ENCODE results near the gene TWSG1. TPM values are rescaled to one million over a fixed set of nuclear protein-coding genes. Genes with fewer than 3 reads are reported as not detected.

The TWSG1 gene
- total RNA-seq, 5 donors from 2014 or later (not counting 1 experiment from before 2014, with no cell fraction given), result 1.8 to 6.2 (median 4.4) TPM

DNA sequence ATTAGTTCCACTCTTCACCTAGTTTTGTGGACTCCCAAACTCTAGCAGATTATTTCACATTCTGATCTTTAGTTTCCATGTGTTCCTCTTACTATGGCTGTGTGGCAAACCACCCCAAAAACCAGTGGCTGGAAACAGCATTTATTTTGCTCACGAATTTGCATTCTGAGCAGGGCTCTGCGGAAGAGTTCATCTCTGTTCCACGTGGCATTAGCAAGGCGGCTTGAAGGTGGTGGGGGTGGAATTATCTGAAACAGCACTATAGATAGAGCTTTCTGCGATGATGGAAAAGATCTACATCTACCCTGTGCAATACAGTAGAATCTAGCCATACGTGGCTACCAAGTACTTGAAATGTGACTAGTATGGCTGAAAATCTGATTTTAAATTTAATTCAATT lies 5.9 kb downstream of the TWSG1 start:
- Mint-ChIP-seq H3K4me3 (no peak overlapping the region), H3K9me3 (peaks cover 0 to 4% (median 0%) of the 10 kb centered on the region in 3 donors), H3K27me3 (no peaks in the 10 kb centered on the region), H3K27ac (no peak overlapping the region), H3K4me1 (peaks cover 5 to 21% (median 16%) of the 10 kb centered on the region in 3 donors), H3K36me3 (peaks cover 27% of the 10 kb centered on the region)
- Histone ChIP-seq H3K4me3 (ENCODE audit: control insufficient read depth in 1 of 2, extremely low read depth in 1 of 2, low read length in 1 of 2) (no peak overlapping the region), H3K36me3 (ENCODE audit: control insufficient read depth in 2 of 2, extremely low read depth in 1 of 2, insufficient read depth in 1 of 2, low read length in 1 of 2) (no peaks in the 10 kb centered on the region), H3K27ac (ENCODE audit: low read length) (no peak overlapping the region), H3K27me3 (replicated peaks in 1 of 2; ENCODE audit: control insufficient read depth in 2 of 2, extremely low read depth in 1 of 2, insufficient read depth in 2 of 2, low read length in 1 of 2) (no peaks in the 10 kb centered on the region), H3K4me1 (ENCODE audit: control insufficient read depth in 1 of 2, extremely low read depth in 1 of 2, insufficient read depth in 2 of 2, low read length in 2 of 2) (peaks cover 0 to 1% of the 10 kb centered on the region in 2 experiments), H3K9me3 (peaks cover 2% of the 10 kb centered on the region)
- ChIA-PET POLR2A (no interaction called here), CTCF (no interaction called here)
- no CpG with 5 or more reads among the region's 6 CpGs for WGBS (ENCODE audit: insufficient coverage)
- no peak for DNase-seq
- no peak for ATAC-seq (replicated peaks in 1 of 4)

DNA sequence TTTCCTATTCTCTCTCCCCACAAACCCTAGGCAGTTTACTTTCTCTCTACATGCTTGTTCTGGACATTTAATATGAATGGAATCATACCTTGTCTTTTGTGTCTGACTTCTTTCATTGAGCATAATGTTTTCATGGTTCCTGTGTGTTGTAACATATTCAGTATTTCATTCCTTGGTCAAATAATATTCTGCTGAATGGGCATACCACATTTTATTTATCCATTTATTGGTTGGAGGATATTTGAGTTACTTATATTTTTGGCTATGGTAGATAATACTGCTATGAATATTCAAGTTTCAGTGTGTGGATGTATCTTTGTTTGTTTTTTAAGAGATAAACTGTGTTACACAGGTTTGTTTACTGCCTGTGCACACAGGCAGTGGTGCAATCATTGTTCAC lies 9.0 kb downstream of the TWSG1 start:
- peaks cover 0 to 13% (median 3%) of the 10 kb centered on the region in 3 donors for H3K4me1 Mint-ChIP-seq
- H3K27ac Mint-ChIP-seq, result no peak overlapping the region
- Histone ChIP-seq H3K27me3 (replicated peaks in 1 of 2; ENCODE audit: control insufficient read depth in 2 of 2, extremely low read depth in 1 of 2, insufficient read depth in 2 of 2, low read length in 1 of 2) (no peaks in the 10 kb centered on the region), H3K4me3 (ENCODE audit: control insufficient read depth in 1 of 2, extremely low read depth in 1 of 2, low read length in 1 of 2) (no peak overlapping the region), H3K4me1 (ENCODE audit: control insufficient read depth in 1 of 2, extremely low read depth in 1 of 2, insufficient read depth in 2 of 2, low read length in 2 of 2) (no peaks in the 10 kb centered on the region), H3K36me3 (ENCODE audit: control insufficient read depth in 2 of 2, extremely low read depth in 1 of 2, insufficient read depth in 1 of 2, low read length in 1 of 2) (no peaks in the 10 kb centered on the region), H3K9me3 (peaks cover 2% of the 10 kb centered on the region), H3K27ac (ENCODE audit: low read length) (no peak overlapping the region)
- DNase-seq (no peak), ATAC-seq (replicated peaks in 1 of 4) (no peak)
- ChIA-PET CTCF (no interaction called here), POLR2A (no interaction called here)
- peaks cover 27% of the 10 kb centered on the region for H3K36me3 Mint-ChIP-seq
- no peak overlapping the region for H3K4me3 Mint-ChIP-seq
- H3K9me3 Mint-ChIP-seq, result peaks cover 0 to 4% (median 0%) of the 10 kb centered on the region in 3 donors
- H3K27me3 Mint-ChIP-seq, result no peaks in the 10 kb centered on the region

- no peaks in the 10 kb centered on the region for H3K36me3 ChIP-seq (ENCODE audit: control insufficient read depth in 2 of 2, extremely low read depth in 1 of 2, insufficient read depth in 1 of 2, low read length in 1 of 2)
- no peaks in the 10 kb centered on the region for H3K27me3 ChIP-seq (replicated peaks in 1 of 2; ENCODE audit: control insufficient read depth in 2 of 2, extremely low read depth in 1 of 2, insufficient read depth in 2 of 2, low read length in 1 of 2)
- Mint-ChIP-seq H3K27me3 (no peaks in the 10 kb centered on the region), H3K27ac (no peak overlapping the region), H3K4me1 (peaks cover 0 to 13% (median 3%) of the 10 kb centered on the region in 3 donors), H3K4me3 (no peak overlapping the region), H3K36me3 (peaks cover 21% of the 10 kb centered on the region), H3K9me3 (peaks cover 0 to 4% (median 0%) of the 10 kb centered on the region in 3 donors)
- H3K9me3 ChIP-seq, result peaks cover 2% of the 10 kb centered on the region
- CTCF ChIA-PET, result no interaction called here
- H3K27ac ChIP-seq (ENCODE audit: low read length), result no peak overlapping the region
- H3K4me3 ChIP-seq (ENCODE audit: control insufficient read depth in 1 of 2, extremely low read depth in 1 of 2, low read length in 1 of 2), result no peak overlapping the region
- no CpG with 5 or more reads among the region's 2 CpGs for WGBS (ENCODE audit: insufficient coverage)
- POLR2A ChIA-PET, result no interaction called here
- no peak for ATAC-seq (replicated peaks in 1 of 4)
- H3K4me1 ChIP-seq (ENCODE audit: control insufficient read depth in 1 of 2, extremely low read depth in 1 of 2, insufficient read depth in 2 of 2, low read length in 2 of 2), result no peaks in the 10 kb centered on the region
- no peak for DNase-seq
Measured at GRCh38 chr18:9346775-9347174, 12.2 kb downstream of the TWSG1 start.

DNA sequence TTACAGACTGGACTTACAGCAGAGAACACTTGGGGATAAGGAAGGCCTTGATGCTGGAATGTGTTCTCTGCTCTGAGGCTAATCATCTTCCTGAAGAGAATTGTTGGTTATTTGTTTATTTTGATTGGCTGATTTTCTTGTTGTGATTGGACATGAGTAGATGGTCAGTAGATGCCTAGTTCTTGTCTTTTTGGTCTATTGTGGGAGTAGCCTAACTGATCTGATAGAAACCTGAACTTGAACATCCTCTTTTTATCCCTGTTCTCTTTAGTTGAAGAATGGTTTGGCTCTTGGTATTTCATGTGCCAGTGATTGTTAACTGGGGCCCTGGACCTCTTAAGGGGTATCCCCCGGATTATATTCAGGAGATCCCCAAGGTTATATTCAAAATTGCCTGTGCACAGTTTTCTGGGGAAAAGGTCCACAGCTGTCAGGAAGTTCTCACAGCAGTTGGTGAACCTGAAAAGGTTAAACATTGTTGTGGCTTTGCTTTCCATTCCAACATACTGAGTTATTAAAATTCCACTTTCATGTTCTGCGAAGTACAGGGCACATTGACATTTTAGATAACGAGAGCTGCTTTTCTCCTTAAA lies 13.6 kb downstream of the TWSG1 start:
- Histone ChIP-seq H3K36me3 (ENCODE audit: control insufficient read depth in 2 of 2, extremely low read depth in 1 of 2, insufficient read depth in 1 of 2, low read length in 1 of 2) (no peaks in the 10 kb centered on the region), H3K9me3 (peaks cover 2% of the 10 kb centered on the region), H3K4me1 (ENCODE audit: control insufficient read depth in 1 of 2, extremely low read depth in 1 of 2, insufficient read depth in 2 of 2, low read length in 2 of 2) (no peaks in the 10 kb centered on the region), H3K27ac (ENCODE audit: low read length) (no peak overlapping the region), H3K4me3 (ENCODE audit: control insufficient read depth in 1 of 2, extremely low read depth in 1 of 2, low read length in 1 of 2) (no peak overlapping the region), H3K27me3 (replicated peaks in 1 of 2; ENCODE audit: control insufficient read depth in 2 of 2, extremely low read depth in 1 of 2, insufficient read depth in 2 of 2, low read length in 1 of 2) (no peaks in the 10 kb centered on the region)
- H3K9me3 Mint-ChIP-seq, result peaks cover 0 to 4% (median 0%) of the 10 kb centered on the region in 3 donors
- H3K27ac Mint-ChIP-seq, result no peak overlapping the region
- POLR2A ChIA-PET, result no interaction called here
- DNase-seq (no peak), ATAC-seq (replicated peaks in 1 of 4) (no peak)
- no peaks in the 10 kb centered on the region for H3K27me3 Mint-ChIP-seq
- H3K4me3 Mint-ChIP-seq, result no peak overlapping the region
- WGBS (ENCODE audit: insufficient coverage), result no CpG with 5 or more reads among the region's 3 CpGs
- CTCF ChIA-PET, result interaction anchor here in 1 of 2 donors (0.7 kb wide), 1 partner anchor 10 kb away, joined by 3 read pairs; no protein-coding TSS in a partner anchor
- H3K4me1 Mint-ChIP-seq, result peaks cover 0 to 13% (median 3%) of the 10 kb centered on the region in 3 donors
- peaks cover 15% of the 10 kb centered on the region for H3K36me3 Mint-ChIP-seq

- no peak overlapping the region for H3K27ac ChIP-seq (ENCODE audit: low read length)
- H3K9me3 ChIP-seq, result peaks cover 2% of the 10 kb centered on the region
- peaks cover 0 to 13% (median 3%) of the 10 kb centered on the region in 3 donors for H3K4me1 Mint-ChIP-seq
- H3K36me3 Mint-ChIP-seq, result peaks cover 11% of the 10 kb centered on the region
- no peak overlapping the region for H3K27ac Mint-ChIP-seq
- POLR2A ChIA-PET, result no interaction called here
- H3K4me3 Mint-ChIP-seq, result no peak overlapping the region
- DNase-seq (no peak), ATAC-seq (replicated peaks in 1 of 4) (no peak)
- H3K9me3 Mint-ChIP-seq, result no peaks in the 10 kb centered on the region
- H3K4me3 ChIP-seq (ENCODE audit: control insufficient read depth in 1 of 2, extremely low read depth in 1 of 2, low read length in 1 of 2), result no peak overlapping the region
- H3K4me1 ChIP-seq (ENCODE audit: control insufficient read depth in 1 of 2, extremely low read depth in 1 of 2, insufficient read depth in 2 of 2, low read length in 2 of 2), result no peaks in the 10 kb centered on the region
- no peaks in the 10 kb centered on the region for H3K36me3 ChIP-seq (ENCODE audit: control insufficient read depth in 2 of 2, extremely low read depth in 1 of 2, insufficient read depth in 1 of 2, low read length in 1 of 2)
- CTCF ChIA-PET, result no interaction called here
- H3K27me3 Mint-ChIP-seq, result no peaks in the 10 kb centered on the region
- H3K27me3 ChIP-seq (replicated peaks in 1 of 2; ENCODE audit: control insufficient read depth in 2 of 2, extremely low read depth in 1 of 2, insufficient read depth in 2 of 2, low read length in 1 of 2), result no peaks in the 10 kb centered on the region
Measured at GRCh38 chr18:9348766-9349165, 14.2 kb downstream of the TWSG1 start.

DNA sequence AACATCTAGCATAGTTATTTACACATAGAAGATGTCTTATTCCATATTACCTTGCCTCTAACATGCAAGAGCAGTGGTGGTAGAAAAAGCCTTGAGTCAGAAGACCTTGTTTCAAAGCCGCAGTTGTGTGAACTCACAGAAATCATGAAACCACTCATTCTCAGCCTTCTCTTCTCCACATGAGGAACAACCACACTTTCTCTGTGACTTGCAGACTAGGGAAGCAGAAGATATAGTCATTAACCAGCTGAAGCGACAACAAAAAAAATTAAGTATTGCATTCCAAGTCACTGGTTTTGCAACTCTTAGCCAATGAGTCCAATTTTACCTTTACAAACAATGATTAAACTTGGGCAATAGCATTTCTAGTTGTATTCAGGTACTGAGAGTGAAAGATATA lies 19.0 kb downstream of the TWSG1 start:
- no peak for DNase-seq
- Histone ChIP-seq H3K9me3 (no peaks in the 10 kb centered on the region), H3K4me1 (ENCODE audit: control insufficient read depth in 1 of 2, extremely low read depth in 1 of 2, insufficient read depth in 2 of 2, low read length in 2 of 2) (no peaks in the 10 kb centered on the region), H3K4me3 (ENCODE audit: control insufficient read depth in 1 of 2, extremely low read depth in 1 of 2, low read length in 1 of 2) (no peak overlapping the region), H3K36me3 (ENCODE audit: control insufficient read depth in 2 of 2, extremely low read depth in 1 of 2, insufficient read depth in 1 of 2, low read length in 1 of 2) (no peaks in the 10 kb centered on the region), H3K27me3 (replicated peaks in 1 of 2; ENCODE audit: control insufficient read depth in 2 of 2, extremely low read depth in 1 of 2, insufficient read depth in 2 of 2, low read length in 1 of 2) (no peaks in the 10 kb centered on the region), H3K27ac (ENCODE audit: low read length) (no peak overlapping the region)
- CTCF ChIA-PET, result no interaction called here
- H3K27ac Mint-ChIP-seq, result no peak overlapping the region
- H3K4me3 Mint-ChIP-seq, result no peak overlapping the region
- no peaks in the 10 kb centered on the region for H3K27me3 Mint-ChIP-seq
- H3K4me1 Mint-ChIP-seq, result peaks cover 0 to 2% (median 0%) of the 10 kb centered on the region in 3 donors
- H3K9me3 Mint-ChIP-seq, result no peaks in the 10 kb centered on the region
- 100% methylated on average over 1 of the region's 2 CpGs for WGBS (ENCODE audit: insufficient coverage)
- POLR2A ChIA-PET, result interaction anchor here in 1 of 2 donors (0.6 kb wide), 1 partner anchor 20 kb away, joined by 5 read pairs; no protein-coding TSS in a partner anchor
- H3K36me3 Mint-ChIP-seq, result no peaks in the 10 kb centered on the region
- no peak for ATAC-seq (replicated peaks in 1 of 4)

DNA sequence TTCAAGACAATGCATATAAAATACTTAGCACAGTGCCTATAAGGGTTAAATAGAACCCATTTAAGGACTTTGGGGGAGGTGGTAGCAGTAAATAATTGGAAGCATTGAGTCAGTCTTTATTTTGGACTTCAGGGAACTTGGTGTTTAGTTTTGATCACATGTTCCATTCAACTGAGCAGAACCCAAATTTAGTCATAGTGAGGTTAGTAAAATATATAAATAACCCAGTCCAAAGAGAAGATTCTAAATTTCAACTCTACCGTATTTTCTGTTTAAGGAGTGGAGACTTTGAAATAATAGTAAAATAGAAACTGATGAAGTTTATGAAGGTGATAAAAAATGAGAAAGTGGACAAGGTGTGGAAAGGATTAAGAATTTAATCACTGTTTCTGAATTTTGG lies 19.7 kb downstream of the TWSG1 start:
- POLR2A ChIA-PET, result no interaction called here

More for the DNA sequence above, 19.7 kb downstream of the TWSG1 start:
- Mint-ChIP-seq H3K4me3 (no peak overlapping the region), H3K36me3 (no peaks in the 10 kb centered on the region), H3K9me3 (no peaks in the 10 kb centered on the region), H3K27ac (no peak overlapping the region), H3K27me3 (no peaks in the 10 kb centered on the region), H3K4me1 (peaks cover 0 to 2% (median 0%) of the 10 kb centered on the region in 3 donors)
- DNase-seq, result no peak
- H3K36me3 ChIP-seq (ENCODE audit: control insufficient read depth in 2 of 2, extremely low read depth in 1 of 2, insufficient read depth in 1 of 2, low read length in 1 of 2), result no peaks in the 10 kb centered on the region
- no peak overlapping the region for H3K4me3 ChIP-seq (ENCODE audit: control insufficient read depth in 1 of 2, extremely low read depth in 1 of 2, low read length in 1 of 2)
- WGBS (ENCODE audit: insufficient coverage), result no CpG with 5 or more reads among the region's 1 CpG
- H3K27me3 ChIP-seq (replicated peaks in 1 of 2; ENCODE audit: control insufficient read depth in 2 of 2, extremely low read depth in 1 of 2, insufficient read depth in 2 of 2, low read length in 1 of 2), result no peaks in the 10 kb centered on the region
- no peaks in the 10 kb centered on the region for H3K9me3 ChIP-seq
- H3K4me1 ChIP-seq (ENCODE audit: control insufficient read depth in 1 of 2, extremely low read depth in 1 of 2, insufficient read depth in 2 of 2, low read length in 2 of 2), result no peaks in the 10 kb centered on the region
- no peak overlapping the region for H3K27ac ChIP-seq (ENCODE audit: low read length)
- CTCF ChIA-PET, result no interaction called here
- ATAC-seq (replicated peaks in 1 of 4), result no peak
